GM19099 (cell line): Measurements from ENCODE around the gene OSBPL7.
A peak's percentile ranks its signal among the peaks of the same experiment; 100 is the strongest.

Experiments
- POLR2A ChIP-seq: IDR thresholded peaks from 3 replicates; pipeline ENCODE4 v1.6.1; 2011; ENCODE audit warnings: low read depth; ENCODE audit not compliant: insufficient read length; ENCODE audit errors: extremely low read depth

OSBPL7 gene, protein sequence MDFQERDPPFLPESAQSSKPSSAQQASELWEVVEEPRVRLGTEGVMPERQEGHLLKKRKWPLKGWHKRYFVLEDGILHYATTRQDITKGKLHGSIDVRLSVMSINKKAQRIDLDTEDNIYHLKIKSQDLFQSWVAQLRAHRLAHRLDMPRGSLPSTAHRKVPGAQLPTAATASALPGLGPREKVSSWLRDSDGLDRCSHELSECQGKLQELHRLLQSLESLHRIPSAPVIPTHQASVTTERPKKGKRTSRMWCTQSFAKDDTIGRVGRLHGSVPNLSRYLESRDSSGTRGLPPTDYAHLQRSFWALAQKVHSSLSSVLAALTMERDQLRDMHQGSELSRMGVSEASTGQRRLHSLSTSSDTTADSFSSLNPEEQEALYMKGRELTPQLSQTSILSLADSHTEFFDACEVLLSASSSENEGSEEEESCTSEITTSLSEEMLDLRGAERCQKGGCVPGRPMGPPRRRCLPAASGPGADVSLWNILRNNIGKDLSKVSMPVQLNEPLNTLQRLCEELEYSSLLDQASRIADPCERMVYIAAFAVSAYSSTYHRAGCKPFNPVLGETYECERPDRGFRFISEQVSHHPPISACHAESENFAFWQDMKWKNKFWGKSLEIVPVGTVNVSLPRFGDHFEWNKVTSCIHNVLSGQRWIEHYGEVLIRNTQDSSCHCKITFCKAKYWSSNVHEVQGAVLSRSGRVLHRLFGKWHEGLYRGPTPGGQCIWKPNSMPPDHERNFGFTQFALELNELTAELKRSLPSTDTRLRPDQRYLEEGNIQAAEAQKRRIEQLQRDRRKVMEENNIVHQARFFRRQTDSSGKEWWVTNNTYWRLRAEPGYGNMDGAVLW

DNA sequence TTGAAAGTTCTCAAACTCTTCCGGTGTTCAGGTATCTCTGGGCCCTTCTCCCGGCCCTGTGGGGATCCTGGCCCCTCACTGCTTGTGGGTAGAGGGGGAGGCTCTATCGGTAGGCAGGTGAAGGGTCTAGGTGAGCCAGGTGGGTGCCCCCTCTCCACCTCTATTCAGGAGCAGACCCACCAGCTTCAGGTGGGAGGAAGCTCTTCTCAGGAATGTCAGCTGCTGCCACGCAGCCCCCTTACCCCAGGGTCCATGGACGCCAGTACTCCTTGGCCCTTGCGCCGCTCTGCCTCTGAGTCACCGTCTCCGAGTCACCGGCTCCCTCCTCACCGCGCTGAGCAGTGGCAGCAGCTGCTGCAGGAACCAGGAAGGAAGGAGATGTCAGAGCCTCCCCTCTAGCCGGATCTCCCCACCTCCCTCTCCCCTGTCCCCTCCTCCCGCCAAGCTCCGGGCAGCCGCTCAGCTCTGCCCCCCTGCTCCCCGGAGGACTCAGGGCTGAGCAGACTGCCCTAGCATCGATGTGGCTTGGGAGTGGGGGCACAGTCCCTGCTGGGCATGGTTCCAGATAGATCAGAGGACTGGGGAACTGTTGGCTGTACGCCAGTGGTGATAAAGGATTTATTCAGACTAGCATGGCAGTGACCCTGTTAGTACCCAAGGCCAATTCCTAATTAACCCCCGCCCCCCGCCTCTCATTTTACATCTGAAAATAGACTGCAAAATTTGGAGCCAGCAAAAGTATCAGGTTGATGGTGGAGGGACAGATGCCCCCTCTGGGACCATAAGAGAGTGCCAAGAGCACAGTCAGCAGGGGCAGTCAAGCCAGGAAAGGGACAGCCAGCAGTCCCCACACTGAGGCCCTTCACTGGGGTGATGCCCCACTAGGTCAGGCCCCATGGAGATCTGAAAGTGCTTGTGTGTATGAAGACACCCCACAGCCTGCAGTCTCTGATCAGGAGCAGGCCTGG, at the start of gene OSBPL7:
Gene OSBPL7 (minus strand): TSS at position 371 of the 968 bp plus-strand sequence. CDS start 1,516 bp downstream, outside the sequence.
- TF ChIP-seq POLR2A, result peak; percentile 82

DNA sequence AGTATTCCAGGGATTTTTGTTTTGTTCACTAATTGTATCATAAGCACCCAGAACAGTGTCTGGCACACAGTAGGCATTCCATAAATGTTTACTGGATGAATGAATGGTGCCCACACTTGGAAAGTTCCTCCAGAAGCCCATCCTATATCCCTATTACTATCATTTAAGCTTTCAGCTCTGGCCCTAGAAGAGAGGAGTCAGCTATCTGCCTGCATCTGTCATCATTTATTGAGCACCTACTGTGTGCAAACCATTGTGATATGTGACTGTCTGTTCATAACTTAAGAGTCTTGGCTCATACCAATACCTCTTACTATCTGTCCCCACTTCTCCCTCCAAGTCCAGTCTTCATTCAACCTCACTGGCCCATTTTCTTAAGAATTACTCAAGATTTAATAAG, 49.5 kb upstream of the OSBPL7 start:
- TF ChIP-seq POLR2A, result no peak

DNA sequence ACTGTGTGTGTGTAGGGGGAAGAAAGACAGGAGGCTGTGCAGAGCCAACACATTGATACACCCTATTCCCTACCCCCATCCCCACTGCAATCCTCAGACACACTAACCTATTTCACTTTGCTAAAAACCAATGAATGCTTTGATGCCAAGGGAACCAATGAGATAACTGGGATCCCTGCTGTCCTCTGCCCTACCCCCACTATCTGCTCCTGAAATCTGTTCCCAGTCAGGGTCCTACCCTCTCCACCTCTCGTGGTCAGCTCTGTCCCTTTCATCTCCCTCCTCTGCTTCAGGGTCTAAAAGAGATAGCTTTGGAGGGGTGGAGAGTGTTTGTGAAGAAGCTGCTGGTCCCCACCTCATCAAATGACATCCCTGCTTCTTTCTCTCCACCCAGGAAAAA, 48.5 kb upstream of the OSBPL7 start:
- TF ChIP-seq POLR2A, result no peak

DNA sequence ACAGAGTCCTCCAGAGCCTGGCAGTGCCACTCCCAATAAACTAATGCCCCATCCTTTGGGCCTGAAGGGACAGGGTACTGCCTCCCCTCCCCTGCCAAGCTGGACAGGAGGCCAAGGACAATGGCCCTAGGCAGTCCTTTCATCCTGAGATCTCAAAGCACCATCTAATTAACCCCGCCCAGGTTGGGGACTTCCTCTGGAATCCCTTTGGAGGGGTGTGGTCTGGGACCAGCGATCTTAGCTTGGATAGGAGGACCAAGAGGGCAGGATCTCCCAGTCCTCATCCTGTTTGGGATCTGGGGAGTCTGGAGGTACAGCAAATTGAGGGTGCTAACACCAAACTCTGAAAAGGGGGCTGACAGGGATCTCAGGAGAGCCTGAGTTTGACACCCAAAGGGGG, 47.5 kb upstream of the OSBPL7 start:
- no peak for TF ChIP-seq POLR2A

DNA sequence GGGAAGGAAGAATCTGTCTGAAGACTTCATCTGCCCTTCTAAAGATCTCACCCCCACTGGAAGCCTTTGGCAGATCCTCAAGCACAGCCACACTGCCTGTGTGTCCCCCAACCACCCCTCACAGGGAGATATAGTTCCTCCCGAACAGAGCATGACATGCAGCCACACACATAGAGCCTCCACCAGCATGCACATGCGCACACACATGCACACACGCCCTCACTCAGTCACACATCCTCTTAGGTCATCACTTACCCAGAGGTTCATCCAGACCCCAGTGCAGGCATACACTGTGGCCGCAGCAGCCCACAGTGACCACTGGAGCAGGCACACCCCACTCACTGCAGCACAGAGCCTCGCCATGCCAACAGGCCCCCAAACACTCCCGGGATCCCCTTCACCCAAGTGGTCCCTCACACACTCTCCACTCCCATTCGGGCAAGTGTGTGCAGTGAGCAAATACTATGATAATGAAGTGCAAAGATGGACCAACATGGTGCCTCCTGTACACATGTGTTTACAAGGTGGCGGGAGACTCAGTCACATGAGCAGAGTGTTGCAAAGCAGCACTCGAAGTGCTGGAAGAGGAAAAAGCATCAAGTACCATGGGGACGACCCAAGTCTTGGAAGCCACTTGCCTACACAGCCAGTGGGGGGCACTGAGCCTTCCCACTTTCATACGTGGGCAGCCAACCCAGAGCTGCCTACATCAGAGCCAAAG, 46.4 kb upstream of the OSBPL7 start:
- TF ChIP-seq POLR2A, result no peak

DNA sequence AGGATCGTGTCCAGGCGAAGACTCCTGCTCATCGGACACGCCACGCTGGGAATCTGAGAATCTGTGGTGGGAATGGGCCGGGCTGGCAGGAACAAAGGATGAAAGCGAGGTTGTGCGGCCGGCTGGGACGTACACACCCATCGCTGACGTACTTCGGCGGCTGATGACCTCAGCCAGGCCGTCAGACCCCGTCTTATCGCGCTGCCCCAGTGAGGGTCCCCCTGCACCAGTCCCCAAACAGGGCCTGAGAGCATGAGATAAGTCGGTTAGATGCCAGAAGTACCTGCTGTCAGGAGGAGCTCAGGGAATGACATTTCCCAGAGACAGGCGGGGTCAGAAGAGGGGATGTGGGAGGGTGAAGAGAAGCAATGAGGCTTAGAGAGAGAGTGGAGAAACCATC, 45.3 kb upstream of the OSBPL7 start:
- TF ChIP-seq POLR2A, result no peak

DNA sequence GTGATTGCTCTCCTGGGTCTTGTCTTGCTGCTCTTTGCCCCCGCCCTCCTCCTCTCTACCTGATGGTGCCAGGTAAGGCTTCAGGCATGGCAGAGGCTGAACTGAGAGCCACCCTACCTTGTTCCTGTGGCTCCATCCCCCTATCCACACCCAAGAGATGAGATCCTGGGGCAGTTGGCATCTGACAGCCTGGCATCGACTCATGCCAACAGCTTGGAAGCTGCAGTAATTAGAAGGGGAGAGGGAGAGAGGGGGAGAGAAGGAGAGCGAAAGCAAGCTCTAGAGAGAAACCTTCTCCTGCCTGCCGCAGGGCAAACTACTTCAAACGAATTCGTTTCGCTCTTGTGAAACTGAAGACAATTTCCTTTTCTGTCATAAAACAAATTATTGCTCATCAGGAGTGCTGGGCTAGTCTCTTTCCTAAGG, 43.2 kb upstream of the OSBPL7 start:
- TF ChIP-seq POLR2A, result no peak

DNA sequence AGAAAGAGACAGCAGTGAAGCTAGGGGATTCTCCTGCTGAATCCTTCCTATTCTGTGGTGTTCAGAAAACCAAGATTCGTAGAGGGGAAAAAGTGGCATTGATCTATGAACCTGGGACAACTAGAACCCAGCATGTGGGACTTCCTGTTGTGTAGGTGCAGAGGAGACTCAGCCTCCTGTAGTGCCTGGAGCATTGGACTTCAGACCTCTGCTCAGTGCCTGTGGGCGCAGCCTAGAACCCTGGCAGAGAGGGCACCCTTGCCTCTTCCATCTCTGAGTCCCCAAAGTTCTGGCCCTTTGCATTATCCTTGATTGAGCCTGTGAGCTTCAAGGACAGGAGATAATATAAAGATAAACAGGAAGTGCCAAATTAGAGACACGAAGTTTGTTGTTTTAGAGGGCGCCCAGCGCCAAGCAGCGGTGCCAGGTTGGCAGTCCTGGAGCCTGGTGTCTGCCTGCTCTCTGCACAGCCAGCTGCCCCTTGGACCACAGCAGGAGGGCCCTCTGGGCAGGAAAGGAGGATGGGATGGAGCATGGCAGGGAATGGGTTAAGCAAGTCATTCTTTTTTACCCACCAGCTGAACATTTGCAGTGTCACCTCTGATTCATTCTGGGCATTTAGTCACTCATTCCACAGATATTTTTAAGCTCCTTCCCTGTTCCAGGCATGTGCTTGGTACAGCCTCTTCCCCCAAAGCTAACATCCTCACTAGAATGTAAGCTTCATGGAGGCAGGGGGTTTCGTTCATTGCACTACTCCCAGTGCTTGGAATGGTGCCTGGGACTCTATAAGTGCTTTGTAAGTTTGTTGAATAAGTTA, 41.2 kb upstream of the OSBPL7 start:
- TF ChIP-seq POLR2A, result no peak

DNA sequence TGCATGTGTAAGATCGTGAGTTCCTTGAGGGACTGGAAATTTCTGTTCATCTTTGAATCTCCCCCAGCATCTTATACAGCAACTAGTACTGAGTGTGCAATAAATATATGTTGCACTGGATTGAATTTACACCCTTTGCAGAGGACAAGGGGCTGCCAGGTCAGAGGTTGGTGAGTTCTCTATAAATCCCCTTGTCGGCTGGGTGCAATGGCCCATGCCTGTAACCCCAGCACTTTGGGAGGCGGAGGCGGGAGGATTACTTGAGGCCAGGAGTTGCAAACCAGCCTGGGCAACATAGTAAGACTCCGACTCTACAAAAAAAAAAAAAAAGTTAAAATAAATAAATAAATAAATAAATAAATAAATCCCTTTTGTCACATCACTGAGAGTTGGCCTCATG, 38.8 kb upstream of the OSBPL7 start:
- no peak for TF ChIP-seq POLR2A

DNA sequence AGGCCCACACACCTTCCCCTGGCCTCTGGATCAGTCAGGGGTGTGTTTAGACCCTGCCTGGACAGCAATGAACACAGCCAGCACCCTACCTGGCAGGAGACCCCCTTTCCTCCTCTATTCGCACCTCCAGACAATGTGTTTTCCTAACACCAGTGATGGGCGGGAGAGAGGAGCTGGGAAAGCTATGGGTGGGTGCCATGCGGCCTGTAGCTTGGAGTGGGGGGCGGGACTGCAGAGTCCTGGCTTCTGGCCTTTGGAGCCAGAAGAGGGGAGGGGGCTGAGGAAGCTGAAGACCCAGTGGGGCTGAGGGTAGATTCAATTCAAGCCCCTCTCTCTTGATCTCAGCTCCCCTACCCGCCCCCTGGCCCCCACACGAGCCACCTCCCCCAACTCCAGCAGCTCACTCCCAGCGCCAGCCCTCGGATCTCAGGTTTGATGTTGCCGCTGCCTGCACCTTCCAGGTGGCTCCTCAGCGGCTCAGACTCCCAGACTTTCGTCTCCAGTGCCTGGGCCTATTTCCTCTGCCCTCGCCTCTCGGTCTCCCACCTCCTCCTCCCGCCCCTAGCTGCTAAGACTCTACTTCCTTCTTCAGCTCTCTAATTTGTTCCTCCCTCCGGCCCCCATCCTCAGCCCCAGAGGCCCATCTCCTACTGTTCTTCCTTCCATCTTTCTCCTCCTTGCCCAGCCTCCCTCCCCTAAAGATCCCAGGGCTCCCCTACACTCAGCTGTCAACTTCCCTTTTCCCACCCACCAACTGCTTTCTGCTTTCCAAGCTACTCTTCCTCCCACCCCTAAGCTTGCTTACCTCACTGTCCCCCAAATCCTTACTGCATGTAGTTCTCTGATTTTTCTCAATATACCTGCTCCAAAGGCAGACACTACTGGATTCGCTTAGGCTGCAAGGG, 36.2 kb upstream of the OSBPL7 start:
- TF ChIP-seq POLR2A, result no peak

DNA sequence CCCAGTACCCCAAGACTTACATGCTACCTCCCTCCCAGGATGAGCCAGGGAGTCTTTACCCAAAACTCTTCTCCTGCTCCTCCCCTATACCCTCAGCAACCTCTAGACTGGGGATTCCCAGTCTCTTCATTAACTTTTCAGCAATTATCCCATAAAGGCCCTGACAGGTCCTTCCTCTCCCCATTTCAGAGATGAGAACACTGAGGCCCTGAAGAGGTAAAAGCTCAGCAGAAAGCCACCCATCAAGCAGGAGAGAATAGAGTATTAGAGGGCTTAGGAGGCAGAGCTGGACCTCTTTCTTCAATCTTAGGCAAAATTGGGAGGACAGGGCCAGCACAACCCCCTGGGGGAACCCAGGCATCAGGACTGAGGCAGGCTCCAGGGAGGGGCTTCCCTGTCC, 35.2 kb upstream of the OSBPL7 start:
- TF ChIP-seq POLR2A, result no peak

DNA sequence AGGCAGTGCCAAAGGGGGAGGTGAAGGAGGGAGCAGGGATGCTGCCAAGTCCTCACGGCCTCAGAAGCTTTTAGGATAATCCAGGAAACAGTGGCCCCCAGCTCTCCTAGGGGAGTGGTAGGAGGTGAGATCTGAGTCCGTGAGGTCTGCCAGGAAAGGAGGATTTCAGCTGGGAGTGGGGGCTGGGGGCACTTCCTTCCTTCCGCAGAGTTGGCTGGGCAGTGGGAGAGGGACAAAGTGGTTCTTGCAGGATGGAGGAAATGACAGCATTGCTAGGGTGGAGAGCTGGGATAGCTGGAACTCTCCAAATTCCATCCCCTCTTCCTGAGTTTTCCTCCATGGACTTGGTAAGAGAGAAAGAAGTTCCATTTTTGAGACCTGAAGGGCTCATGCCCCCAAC, 34.1 kb upstream of the OSBPL7 start:
- no peak for TF ChIP-seq POLR2A
